GM12801 (cell line): ENCODE results near the gene CTDSPL.

Experiments used
- CTCF ChIP-seq: IDR thresholded peaks from one replicate; pipeline ENCODE4 v1.5.1; 2011; ENCODE audit warnings: control low read depth; ENCODE audit not compliant: insufficient read length; ENCODE audit errors: extremely low read depth

CTDSPL gene

GRCh38 chr3:37934631-37935289 lies 73.1 kb downstream of the CTDSPL start:
- TF ChIP-seq CTCF = no peak

GRCh38 chr3:37935290-37935668 lies 73.6 kb downstream of the CTDSPL start:
- no peak for TF ChIP-seq CTCF

- TF ChIP-seq CTCF = no peak
These were observed 74.3 kb downstream of the CTDSPL start for GRCh38 chr3:37935756-37936666.

GRCh38 chr3:37937156-37937555 lies 75.5 kb downstream of the CTDSPL start:
- TF ChIP-seq CTCF = no peak

GRCh38 chr3:37938011-37938410 lies 76.3 kb downstream of the CTDSPL start:
- TF ChIP-seq CTCF = no peak

GRCh38 chr3:37940242-37940908 lies 78.7 kb downstream of the CTDSPL start:
- TF ChIP-seq CTCF = no peak
